Parathyroid adenoma (tissue), 2 donors: ENCODE measurements around the gene OPALIN.

Experiments
- H2AFZ ChIP-seq: fragments of 300-600 bp; sonication (generic); one replicate; pipeline ENCODE4 v1.7.0; 2017; ENCODE audit warnings: antibody characterized with exemption, mild to moderate bottlenecking
- H3K27ac ChIP-seq: fragments of 300-600 bp; sonication (generic); one replicate; pipeline ENCODE4 v1.7.0; 2017
- H3K27me3 ChIP-seq: fragments of 300-600 bp; sonication (generic); one replicate; pipeline ENCODE4 v1.7.0; 2017; ENCODE audit warnings: low read length; ENCODE audit not compliant: control insufficient read depth, insufficient read depth
- H3K36me3 ChIP-seq: fragments of 300-600 bp; sonication (generic); one replicate; pipeline ENCODE4 v1.7.0; 2017; ENCODE audit warnings: low read length; ENCODE audit not compliant: control insufficient read depth, insufficient read depth
- H3K4me1 ChIP-seq: fragments of 300-600 bp; sonication (generic); one replicate; pipeline ENCODE4 v1.7.0; 2017; ENCODE audit warnings: control low read depth
- H3K4me2 ChIP-seq: fragments of 300-600 bp; sonication (generic); one replicate; pipeline ENCODE4 v1.7.0; 2017; ENCODE audit warnings: low read length
- H3K4me3 ChIP-seq: fragments of 300-600 bp; sonication (generic); one replicate; pipeline ENCODE4 v1.7.0; 2017; ENCODE audit warnings: low read depth, low read length
- H3K79me2 ChIP-seq: fragments of 300-600 bp; sonication (generic); one replicate; pipeline ENCODE4 v1.7.0; 2017; ENCODE audit warnings: control low read depth
- H3K9ac ChIP-seq: fragments of 300-600 bp; sonication (generic); one replicate; pipeline ENCODE4 v1.7.0; 2017; ENCODE audit warnings: mild to moderate bottlenecking
- H3K9me3 ChIP-seq: fragments of 300-600 bp; sonication (generic); one replicate; pipeline ENCODE4 v1.7.0; 2017; ENCODE audit warnings: low read length; ENCODE audit not compliant: control insufficient read depth
- TF ChIP-seq, protein P1 (sequence below): fragments of 300-600 bp; sonication (generic); IDR thresholded peaks from one replicate; pipeline ENCODE4 v1.7.0; 2017; ENCODE audit warnings: antibody characterized with exemption, mild to moderate bottlenecking
- donor health status: primary hyperparathyroidism.

The OPALIN gene

DNA sequence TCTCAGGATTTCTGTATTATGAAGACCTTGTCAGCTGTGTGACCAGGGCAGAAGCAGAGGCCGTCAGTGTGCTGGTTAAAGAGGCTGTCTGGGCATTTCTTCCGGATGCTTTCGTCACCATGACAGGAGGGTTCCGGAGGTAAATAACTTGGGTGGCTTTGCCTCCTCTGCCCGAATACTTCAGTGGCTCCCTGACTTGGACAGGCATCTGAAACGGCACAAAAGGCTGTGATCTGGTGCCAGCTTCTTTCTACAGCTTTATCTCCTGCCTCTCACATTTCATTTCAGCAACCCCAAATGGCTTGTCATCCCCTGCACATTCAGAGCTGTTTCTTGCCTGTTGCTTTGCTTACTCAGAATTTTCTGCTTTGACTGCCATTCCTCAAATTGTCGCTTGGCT lies 31.3 kb downstream of the OPALIN start:
- no peak overlapping the region for H3K4me2 ChIP-seq
- TF ChIP-seq, protein P1, sequence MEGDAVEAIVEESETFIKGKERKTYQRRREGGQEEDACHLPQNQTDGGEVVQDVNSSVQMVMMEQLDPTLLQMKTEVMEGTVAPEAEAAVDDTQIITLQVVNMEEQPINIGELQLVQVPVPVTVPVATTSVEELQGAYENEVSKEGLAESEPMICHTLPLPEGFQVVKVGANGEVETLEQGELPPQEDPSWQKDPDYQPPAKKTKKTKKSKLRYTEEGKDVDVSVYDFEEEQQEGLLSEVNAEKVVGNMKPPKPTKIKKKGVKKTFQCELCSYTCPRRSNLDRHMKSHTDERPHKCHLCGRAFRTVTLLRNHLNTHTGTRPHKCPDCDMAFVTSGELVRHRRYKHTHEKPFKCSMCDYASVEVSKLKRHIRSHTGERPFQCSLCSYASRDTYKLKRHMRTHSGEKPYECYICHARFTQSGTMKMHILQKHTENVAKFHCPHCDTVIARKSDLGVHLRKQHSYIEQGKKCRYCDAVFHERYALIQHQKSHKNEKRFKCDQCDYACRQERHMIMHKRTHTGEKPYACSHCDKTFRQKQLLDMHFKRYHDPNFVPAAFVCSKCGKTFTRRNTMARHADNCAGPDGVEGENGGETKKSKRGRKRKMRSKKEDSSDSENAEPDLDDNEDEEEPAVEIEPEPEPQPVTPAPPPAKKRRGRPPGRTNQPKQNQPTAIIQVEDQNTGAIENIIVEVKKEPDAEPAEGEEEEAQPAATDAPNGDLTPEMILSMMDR: no peak
- no peaks in the 10 kb centered on the region for H3K4me1 ChIP-seq
- H3K27me3 ChIP-seq: no peaks in the 10 kb centered on the region
- H3K9me3 ChIP-seq: no peaks in the 10 kb centered on the region
- H3K9ac ChIP-seq: no peak overlapping the region
- H3K36me3 ChIP-seq: no peaks in the 10 kb centered on the region
- H3K4me3 ChIP-seq: no peak overlapping the region
- H2AFZ ChIP-seq: no peak overlapping the region
- H3K27ac ChIP-seq: no peak overlapping the region
- no peaks in the 10 kb centered on the region for H3K79me2 ChIP-seq

DNA sequence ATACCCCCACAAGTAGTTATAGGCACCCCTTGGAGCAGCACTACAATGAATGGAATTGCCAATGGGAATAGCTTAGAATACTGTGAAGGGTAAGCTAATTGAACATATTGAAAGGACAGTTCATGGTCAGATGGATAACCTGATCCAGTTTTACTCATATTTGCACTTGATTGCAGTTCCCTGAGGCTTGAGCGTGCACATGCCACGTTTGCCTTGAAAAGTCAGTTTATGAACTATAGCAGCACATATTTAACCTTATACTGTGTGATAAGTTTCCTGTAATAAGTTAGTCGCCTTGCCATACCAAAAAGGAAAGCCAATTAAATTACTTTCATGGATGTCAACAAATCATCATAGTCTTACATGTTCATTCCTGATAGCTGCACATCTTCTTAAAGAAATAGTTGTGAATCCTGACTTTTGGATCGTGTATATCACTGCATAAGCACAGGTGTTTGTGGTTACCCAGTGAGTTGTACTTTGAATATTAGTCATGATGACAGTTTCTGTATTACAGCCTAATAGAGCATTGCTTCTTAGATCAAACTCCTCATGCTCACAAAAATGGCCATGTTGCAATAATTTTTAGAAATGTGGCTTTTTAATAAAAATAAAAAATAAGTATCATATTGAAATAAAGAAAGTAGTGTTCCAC lies 33.0 kb downstream of the OPALIN start:
- Histone ChIP-seq H3K27ac (no peak overlapping the region), H3K9me3 (no peaks in the 10 kb centered on the region), H3K9ac (no peak overlapping the region), H3K36me3 (no peaks in the 10 kb centered on the region), H2AFZ (no peak overlapping the region), H3K27me3 (no peaks in the 10 kb centered on the region), H3K4me3 (no peak overlapping the region), H3K79me2 (no peaks in the 10 kb centered on the region), H3K4me2 (no peak overlapping the region), H3K4me1 (no peaks in the 10 kb centered on the region)
- TF ChIP-seq, protein P1: no peak

DNA sequence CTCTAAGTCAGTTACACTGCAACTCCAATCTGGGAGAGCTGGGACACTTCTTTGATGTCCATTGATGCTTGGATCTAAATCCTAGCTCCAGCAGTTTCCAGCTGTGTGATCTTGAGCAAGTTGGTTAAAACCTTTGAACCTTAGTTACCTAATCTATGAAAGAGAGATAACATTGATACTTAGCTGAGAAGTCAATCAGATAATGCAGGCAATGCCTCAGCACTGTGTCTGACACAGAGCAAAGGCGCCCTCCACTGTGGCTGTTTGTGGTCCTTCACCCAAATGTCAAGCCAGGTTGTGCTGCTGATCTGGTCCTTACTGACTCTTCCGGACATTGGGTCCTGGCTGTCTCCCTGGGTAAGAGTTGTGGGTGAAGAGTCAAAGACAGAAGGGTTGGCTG lies 34.4 kb downstream of the OPALIN start:
- H3K79me2 ChIP-seq: no peaks in the 10 kb centered on the region
- H3K4me2 ChIP-seq: no peak overlapping the region
- H3K36me3 ChIP-seq: no peaks in the 10 kb centered on the region
- no peak overlapping the region for H3K9ac ChIP-seq
- no peak overlapping the region for H3K27ac ChIP-seq
- no peak overlapping the region for H3K4me3 ChIP-seq
- no peaks in the 10 kb centered on the region for H3K4me1 ChIP-seq
- no peaks in the 10 kb centered on the region for H3K9me3 ChIP-seq
- H3K27me3 ChIP-seq: no peaks in the 10 kb centered on the region
- TF ChIP-seq, protein P1: no peak
- no peak overlapping the region for H2AFZ ChIP-seq

DNA sequence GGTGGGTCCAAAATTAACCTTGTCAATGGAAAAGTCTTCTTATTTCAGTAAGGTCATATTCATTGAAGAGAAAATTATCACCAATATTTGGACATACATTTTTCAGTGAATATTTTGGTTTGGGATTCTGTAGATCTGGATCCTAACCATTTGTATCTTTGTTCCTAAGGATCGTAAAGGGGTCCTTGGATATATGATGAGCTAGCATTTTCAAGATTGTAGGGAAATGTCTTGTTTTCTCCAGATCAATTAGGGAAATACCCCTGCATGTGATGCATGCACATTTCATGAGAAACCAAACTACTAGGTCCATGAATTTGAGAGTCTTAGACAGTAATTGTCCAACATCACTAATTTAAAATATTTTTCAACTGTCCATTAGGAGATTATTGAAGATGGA lies 36.5 kb downstream of the OPALIN start:
- H3K36me3 ChIP-seq: no peaks in the 10 kb centered on the region
- no peak overlapping the region for H3K9ac ChIP-seq
- no peaks in the 10 kb centered on the region for H3K79me2 ChIP-seq
- H2AFZ ChIP-seq: no peak overlapping the region
- H3K4me2 ChIP-seq: no peak overlapping the region
- H3K27me3 ChIP-seq: no peaks in the 10 kb centered on the region
- H3K4me1 ChIP-seq: no peaks in the 10 kb centered on the region
- TF ChIP-seq, protein P1: no peak
- H3K4me3 ChIP-seq: no peak overlapping the region
- no peak overlapping the region for H3K27ac ChIP-seq
- no peaks in the 10 kb centered on the region for H3K9me3 ChIP-seq

DNA sequence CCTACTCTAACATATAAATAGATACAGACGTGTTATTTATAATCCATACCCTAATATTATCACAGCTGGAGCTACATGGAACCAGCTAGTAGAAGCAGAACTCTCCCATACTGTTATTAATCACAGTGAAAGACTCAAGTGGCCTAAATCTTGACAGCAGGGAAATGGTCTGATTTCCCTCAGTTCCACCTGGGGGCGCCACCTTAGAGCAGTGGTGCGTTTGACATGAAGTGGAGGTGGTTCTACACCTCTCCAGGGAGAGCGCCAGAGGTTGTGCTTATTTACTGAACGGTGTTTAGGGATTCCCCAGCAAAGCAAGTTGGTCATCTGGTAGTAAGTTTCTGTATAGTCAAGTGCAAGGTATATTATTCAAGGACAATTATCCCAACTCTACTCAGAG lies 37.0 kb downstream of the OPALIN start:
- TF ChIP-seq, protein P1: no peak

More for the DNA sequence above, 37.0 kb downstream of the OPALIN start:
- H3K4me2 ChIP-seq: no peak overlapping the region
- no peaks in the 10 kb centered on the region for H3K79me2 ChIP-seq
- no peak overlapping the region for H3K9ac ChIP-seq
- H3K27me3 ChIP-seq: no peaks in the 10 kb centered on the region
- H2AFZ ChIP-seq: no peak overlapping the region
- no peak overlapping the region for H3K4me3 ChIP-seq
- no peaks in the 10 kb centered on the region for H3K36me3 ChIP-seq
- no peak overlapping the region for H3K27ac ChIP-seq
- H3K4me1 ChIP-seq: no peaks in the 10 kb centered on the region
- H3K9me3 ChIP-seq: no peaks in the 10 kb centered on the region
